ENCODE measurements around the gene ADGRL3.
"Not testable (repeated sequence)": the region's sequence is repeated elsewhere in the genome, so short reads cannot be mapped to it uniquely, and the experiment has no call there.

The ADGRL3 gene

DNA sequence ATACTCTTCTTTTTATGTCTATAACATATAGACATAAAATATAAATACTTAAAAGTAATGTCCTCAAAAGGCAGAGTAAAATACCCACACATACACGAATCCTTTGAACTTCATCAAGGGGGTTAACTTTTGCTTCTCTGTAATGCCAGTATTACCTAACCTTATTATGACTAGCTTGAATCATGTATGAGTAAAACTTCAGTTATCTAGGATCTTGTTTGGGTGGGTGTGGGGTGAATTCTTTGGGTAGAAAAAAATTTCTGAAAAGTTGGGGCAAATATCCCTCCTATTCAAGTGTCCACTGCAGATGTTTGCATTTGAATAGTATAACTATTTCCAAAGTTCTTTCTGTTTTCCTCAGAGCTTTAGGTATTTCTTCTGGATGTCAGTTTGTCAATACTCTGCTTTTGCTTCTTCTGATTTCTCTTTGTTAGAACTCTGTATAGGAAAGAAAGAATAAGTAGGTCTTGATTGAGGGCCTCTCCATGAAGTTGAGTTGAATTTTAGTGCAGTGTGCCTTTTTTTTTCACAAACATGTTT lies 173.8 kb downstream of the ADGRL3 start:
- DNase-seq = no peak

DNA sequence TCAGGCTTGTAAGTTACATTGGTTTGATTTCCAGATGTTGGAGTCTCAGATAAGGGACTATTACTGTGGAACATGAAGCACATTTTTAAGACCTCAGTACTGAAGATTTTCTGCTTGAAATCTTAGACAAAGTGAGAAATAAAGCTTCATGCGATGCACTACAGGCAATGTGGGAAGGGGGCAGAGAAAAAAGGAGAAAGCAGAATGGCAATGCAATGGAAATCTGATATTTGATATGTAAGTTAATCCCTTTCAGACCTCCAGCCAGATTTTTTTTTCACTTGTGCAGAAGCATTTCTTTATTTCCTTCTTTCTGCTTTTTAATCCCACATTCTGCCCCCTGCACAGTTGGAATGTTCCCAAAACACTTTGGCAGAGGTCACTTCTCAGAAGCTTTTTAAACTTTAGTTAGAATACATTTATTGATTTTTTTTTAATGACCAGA lies 174.3 kb downstream of the ADGRL3 start:
- DNase-seq = no peak

DNA sequence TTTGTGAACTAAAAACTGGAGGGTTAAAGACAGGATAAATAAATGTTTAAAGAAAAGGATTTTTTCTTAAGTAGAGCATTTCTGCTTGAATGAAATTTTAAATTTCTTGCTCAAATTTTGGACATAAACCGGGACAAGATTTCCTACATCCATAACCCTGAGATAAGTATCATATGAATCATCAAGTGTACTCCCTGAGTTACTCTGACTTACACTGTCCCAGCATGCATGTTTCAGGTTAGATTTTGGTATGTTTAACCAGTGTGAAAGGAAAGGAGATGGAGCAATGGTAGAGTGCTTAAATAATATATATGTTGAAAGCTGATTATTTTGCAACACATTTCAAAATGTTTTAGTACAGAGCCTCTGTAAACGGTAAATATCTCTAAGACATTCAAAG lies 175.2 kb downstream of the ADGRL3 start:
- DNase-seq = no peak

DNA sequence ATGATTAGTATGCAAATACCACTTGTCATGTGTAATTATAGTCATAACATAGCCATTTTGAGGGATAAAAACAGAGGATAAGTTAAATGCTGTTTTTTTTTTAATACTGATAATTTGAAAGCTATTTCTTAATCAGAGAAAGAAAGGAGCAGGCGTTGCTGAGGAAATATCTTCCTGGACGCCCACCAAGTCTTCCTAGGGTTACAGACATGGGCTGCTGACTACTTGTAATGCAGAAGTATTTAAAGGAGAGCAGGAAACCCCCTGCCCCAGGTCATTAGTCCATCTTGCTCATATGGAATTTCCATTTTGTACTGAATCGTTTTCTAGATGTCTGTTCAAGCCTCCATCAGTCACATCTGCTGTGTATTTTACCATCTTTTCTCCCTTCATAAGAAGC lies 176.2 kb downstream of the ADGRL3 start:
- DNase-seq = no peak

DNA sequence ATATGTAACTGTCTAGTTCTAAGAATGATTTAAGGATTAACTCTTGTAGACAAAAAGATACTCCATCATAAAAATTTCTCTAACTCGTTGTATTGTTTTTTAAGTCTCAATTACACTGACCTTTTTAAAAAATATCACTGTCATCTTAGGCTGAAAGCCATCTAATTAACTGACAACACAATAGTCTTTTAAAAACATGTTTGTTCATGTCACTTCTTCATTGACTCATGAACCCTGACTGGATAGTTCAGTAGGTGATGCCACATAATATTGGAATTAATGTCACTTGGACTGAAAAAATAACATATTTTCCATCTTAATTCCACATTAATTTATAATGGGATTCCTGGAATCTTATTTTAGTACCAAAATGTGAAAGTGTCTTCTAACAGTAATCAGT lies 179.3 kb downstream of the ADGRL3 start:
- no peak for DNase-seq

DNA sequence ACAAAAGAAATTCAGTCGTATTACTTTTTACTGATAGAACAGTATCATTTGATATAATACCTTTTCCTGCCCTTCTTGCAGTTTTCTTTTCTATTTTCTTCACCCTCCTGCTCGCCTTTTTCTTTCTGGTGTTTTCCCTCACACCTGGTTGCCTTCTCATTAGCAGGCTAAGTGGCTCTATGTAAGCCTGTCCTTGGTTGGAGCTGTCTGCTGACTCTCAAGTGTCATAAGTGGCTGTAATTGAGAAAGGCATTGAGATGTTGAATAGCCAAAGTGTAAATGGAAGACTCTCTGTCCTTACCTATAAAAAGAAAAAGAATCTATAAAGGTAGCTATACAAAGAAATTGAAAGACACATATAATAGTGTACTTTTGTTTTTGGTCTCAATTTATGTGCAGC lies 180.7 kb downstream of the ADGRL3 start:
- no peak for DNase-seq

DNA sequence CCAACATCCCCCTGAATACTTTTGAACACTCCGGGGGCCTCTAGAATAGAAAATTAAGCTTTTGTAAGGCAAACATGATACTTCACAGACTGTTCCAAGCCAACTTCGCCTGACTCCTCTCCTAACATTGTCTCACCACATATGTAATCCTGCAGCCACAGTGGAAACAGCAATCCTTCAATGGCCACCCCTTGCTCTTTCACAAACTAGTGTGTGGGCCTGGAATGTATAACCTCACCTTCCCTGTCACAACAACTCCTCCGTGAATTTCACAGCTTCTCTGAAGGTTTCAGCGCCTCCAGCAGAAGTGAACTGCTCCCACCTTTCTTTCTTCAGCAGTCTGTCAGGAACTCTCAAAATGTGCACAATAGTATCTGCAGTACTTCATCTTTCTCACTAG lies 185.1 kb downstream of the ADGRL3 start:
- DNase-seq = no peak

DNA sequence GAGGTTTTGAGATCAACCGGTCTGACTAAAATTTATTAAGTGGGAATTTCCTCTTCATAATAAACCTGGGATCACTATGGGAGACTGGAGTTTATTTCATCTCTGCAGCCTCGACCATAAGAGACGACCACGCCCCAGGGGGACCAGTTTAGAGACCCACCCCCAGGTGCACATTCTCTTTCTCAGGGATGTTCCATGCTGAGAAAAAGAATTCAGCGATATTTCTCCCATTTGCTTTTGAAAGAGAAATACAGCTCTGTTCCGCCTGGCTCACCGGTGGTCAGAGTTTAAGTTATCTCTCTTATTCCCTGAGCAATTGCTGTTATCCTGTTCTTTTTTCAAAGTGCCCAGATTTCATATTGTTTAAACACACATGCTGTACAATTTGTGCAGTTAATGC lies 187.2 kb downstream of the ADGRL3 start:
- DNase-seq = not testable (repeated sequence)

DNA sequence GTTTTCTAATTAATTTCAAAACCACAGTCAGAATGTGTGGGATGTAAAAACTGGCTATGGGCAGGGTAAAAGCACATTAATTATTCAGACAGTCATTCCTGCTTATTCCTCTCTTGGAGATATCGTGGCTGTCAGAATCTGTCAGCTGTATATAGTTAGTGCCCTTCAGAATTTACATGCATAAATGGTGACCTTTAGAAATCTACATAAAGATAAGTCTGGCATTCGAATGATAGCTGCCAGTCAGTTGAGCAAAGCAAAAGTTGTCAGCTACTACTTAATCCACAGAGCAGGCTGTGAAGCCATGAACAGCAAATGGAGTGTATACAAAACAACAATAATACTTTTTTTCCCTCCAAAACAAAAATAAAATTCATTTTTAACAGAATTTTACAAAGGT lies 189.5 kb downstream of the ADGRL3 start:
- no peak for DNase-seq

DNA sequence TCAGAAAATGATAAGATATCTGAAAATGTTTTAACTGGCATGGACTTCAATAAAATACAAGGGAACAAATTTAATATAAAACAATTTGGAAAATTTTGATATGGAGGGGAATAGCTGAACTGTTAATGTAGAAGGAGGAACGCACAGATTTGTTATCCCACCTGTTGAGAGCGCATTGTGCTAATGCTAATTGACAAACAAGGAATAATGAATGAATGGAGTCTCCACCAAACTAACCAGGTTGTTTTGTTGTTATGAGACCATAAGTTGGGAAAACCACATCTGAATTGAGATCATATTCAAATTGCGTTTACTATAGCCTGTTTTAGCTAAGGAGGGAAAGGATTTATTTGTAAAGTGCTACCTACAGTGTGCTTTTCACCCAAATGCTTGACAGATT lies 195.6 kb downstream of the ADGRL3 start:
- DNase-seq = no peak

DNA sequence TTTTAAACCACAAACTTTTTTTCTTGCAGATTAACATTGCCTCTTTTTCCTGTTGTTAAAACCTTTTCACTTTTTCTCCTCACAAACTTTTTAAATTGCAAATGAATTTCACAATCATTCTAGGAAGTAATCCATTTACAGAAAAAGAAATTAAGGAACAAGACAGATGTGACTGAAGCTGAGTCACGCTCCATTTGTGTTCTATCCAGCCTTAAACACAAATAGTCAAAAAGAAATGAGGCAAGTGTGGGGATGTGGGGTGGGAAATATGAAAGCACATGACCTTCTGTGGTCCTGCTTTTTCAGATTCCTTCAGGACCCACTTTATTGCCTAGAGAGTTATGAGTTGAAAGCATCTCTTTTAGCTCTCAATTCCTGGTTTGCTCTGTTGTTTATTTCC lies 197.0 kb downstream of the ADGRL3 start:
- no peak for DNase-seq

DNA sequence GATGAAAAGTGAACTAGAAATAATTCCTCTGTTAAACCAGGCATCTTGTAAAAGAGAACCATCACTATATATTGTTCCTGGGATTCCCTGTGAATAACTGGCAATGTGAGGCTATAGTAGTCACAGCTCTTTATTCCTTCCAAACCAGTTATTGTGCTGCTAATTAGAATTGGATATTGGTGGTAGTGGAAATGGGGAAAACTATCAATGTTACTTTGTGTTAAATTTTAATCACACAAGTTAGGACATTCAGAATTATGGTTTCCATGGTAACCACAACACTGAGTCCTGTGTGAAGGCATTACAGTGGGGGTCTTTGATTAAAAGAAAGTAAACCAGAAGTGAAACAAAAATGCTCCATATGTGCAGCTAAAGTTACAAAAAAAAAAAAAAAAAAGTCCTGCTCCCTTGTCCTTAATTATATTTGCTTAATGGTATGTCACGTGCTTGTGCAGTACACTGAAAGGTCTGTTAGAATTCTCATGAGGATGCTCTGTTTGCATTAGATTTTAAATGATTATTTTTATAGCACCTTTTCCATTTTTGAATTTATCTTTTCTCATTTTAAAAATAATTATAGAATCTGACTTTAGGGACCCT lies 200.4 kb downstream of the ADGRL3 start:
- DNase-seq = no peak

DNA sequence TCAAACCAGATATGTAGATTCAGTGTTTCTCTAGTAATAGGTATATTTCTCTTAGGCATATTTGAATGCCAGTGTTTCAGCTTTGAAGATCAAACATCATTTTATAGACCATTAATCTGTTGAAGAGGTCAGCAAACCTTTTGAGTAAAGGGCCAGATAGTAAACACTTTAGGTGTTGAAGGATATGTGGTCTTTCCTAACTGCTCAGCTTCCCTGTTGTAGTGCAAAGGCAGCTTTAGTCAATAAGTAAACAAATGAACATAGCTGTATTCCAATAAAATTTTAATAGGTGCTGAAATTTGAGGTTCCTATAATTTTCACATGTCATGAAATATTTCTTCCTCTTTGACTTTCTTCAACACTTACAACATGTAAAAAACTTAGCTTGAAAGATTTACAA lies 201.6 kb downstream of the ADGRL3 start:
- DNase-seq = no peak

DNA sequence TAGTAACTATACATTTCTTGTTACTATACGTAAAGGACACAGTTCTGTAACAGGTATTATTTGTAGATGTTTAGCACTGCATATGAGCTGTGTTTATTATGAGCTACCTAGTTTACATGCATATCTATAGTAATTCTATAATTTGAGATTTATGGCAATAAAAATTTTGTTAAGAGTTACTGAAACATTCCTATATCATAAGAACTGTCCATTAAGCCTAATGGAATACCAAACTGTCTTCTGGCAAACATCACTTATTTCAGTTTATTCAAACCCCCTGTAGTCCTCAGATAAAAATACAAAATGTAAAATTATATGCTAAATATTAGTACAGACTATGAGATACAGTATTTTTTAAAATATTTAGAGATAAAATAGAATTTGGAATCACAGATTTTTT lies 205.2 kb downstream of the ADGRL3 start:
- no peak for DNase-seq

DNA sequence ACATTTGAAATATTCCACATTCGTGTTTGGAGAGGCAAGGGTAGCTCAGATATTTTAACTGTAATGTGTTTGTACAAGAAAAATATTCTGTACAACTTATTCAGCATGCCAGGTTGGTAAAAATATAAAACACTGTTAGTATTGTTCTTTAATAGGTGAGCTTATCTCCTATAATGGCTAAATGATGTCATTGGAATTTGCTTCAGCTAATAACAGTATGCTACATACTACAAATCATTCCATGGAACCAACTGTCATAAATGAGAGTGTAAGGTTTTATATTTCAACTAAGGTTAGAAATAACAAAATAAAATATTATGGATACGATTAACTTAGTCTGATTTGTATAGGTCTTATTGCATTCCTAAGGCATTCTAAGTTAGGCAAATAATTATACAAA lies 206.6 kb downstream of the ADGRL3 start:
- DNase-seq = no peak

DNA sequence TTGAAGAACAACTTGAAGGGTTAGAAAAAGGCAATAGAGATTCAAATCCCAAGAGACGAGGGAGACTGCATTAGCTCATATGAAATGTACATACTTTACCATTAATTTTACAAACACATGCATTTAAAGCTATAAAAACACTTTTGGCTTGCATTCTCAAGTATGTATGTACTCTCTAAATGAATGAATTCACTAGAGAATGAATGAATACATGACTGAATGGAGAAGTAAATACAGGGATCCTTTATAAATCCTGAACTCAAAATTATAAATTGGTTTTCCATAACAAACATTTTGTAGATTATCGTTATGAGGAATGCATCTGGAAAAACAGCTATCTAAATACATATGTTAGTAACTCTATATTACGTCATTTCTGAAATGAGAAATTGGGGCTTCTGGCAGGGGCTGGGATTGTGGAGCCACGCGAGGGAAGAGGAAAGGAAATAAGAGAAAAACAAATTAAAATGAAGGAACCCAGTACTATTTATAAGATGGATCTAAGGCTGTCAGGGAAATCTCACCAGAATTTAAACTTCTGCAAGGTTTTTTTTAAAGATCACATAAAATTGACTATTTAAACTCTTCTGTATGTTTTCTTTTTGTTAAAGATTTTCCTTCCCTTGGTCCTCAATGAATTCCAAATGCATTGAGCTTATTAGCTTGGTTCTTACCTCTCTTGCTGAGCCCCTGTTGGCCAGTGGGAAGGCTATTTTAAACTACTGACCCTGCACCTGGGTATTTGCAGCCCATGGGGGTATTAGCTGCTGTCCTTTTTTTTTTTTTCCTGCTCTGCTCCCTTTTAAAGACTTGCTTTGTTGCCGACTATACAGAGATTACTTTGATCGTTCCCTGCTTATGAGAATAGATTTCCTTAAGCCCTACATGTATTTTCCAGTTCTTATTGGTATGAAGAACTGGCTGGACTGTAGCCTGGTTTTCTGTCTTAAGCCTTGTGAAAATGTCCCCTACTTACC lies 207.8 kb downstream of the ADGRL3 start:
- DNase-seq = no peak

DNA sequence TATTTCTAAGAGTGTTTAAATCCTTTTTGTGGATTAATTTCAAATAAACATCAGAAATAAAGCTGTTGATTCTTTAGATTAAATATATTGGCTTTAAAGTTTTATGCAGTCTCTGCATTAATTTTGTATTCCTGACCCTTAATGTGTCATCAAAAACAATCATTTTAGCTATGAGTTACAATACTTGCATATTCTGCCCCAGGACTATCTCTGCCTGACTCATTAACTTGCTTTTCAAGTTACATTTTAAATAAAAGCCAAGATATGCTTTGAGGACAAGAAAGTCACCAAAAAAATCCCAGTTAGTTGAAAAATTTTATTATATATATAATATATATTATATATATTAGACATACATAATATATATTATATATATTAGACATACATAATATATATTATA lies 208.7 kb downstream of the ADGRL3 start:
- DNase-seq = no peak

DNA sequence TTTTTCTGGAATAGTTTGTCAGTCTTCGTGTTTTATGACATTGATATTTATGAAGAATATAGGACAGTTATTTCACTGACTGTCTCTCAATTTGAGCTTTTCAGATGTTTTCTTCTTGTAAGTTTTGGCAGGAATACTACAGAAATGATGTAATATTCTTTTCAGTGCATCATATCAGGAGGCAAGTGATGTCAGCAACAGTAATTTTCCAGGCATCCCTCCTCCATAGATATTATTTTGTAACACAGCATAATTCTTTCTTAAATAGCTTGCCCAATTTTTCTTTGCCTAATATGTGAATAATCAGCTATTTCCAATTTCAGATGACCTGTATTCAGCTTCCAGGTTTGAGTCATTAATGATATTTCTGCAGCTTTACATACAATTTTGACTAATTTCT lies 211.1 kb downstream of the ADGRL3 start:
- DNase-seq = no peak

DNA sequence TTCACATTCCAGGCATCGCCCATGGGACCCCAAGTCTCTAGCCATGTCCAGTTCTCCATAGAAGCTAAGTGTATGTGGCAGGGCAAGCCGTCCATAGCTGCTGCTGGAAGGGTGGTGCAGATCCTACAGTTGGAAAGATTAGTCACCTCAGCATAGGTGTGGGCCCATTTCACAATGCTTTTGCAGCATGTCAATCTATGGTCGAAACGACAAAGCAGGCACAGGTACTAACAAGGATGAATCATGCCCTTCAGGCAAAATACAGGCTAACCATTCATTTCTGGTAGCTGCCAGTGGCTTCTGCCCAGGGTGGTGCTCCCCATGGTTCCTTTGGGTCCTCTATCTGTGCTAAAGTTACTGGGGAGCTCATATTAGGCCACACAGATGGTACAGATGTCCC lies 225.2 kb downstream of the ADGRL3 start:
- DNase-seq = no peak

DNA sequence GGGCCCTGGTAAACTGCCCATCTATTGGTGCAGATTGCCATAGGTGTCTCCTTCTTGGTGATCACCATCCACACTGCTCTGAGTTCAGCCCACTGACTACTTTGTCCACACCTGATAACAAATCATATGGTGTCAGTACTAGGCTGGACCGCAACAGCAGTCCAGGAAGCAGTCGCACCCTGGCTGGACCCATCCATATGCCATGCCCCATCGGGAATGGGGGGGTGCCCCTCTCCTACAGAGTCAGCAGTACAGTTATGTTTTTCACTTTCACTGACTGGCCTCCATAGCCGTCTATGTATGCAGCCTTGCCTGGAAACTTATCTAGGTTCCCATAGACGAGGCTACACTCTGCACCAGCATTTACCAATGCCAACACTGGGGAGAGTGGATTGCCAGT lies 226.1 kb downstream of the ADGRL3 start:
- DNase-seq = no peak

DNA sequence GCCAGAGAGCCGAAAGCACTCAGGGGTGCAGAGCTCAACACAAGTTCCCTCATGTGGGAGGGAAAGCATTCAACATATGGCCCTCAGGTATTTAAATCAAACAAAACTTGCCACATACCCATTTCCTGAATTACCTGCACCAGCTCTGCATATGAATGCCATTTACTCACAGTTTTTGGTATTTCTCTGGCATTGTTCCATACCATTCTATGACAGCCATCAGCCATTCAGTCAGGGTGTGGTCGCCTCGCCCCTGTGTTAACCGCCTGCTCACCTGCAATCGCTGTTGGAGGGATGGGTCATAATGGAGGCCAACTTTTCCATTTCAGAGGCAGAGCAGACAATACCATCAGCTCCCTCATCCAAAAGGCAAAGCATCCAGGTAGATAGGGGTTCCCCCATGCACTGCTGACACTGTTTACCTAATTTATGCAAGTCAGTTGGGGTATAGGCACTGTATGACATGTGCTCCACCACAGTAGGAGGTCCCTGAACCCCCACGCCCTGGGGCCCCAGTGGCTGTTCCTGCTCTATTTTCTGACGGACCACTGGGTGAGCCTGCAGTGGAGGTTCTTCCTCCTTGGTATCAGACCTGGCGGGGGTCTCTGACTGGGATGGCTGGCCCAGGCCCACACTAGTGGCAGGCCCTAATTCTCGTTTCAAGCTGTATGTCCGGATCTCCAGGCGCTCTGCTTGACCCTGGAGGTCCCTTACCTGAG lies 227.1 kb downstream of the ADGRL3 start:
- DNase-seq = no peak

DNA sequence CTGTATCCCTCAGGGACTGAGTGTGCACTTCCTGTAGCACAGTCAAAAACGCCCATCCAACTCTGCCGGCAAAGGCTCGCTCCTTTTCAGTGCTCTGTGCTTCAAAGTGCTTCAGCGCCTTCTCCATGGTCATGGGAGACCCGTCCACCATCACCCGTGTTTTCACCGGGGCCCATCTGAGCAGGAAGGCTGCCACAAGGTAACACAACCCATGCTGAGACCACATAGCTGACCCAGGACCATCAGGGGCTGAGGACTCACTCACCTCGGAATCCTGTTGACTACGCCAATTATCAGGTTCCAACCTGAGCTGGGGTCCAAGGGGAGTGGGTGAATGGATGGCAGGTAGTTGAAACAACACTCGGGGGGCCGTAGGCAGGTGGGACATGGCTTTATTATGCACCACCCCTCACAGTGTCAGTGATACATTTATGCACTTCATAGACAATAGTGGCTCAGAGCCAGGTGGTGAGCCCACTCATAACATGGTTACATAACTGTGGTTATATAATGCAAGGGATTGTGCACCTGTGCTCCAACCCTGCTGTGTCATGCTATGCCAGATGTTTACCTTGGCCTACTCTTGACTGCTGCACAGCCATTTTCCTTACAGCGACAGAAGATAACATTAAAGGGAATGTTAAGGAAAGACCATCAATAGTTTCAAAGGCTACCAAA lies 227.8 kb downstream of the ADGRL3 start:
- DNase-seq = no peak

DNA sequence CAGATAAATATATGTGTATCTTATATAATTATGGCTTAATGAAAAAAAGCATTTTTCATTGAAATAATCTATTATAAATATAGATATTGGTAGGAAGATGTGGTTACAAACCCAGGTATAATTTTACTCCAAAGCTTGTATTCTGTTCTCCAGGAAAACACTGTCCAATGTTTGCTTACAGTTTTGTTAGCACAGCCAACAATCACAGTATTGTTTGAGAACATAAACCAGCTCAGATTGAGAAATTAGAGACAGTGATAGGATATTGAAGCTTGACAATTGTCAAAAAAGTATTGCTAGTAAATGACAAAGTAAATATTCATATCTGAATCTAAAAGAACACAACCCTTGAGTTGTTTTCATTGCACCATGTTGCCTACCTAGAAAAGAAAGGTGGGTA lies 228.8 kb downstream of the ADGRL3 start:
- DNase-seq = no peak
